Stimulated activated CD4-positive, alpha-beta T cell treated with anti-CD3 and anti-CD28 coated beads, Interleukin-4, amount 100 ng/mL, for 4 hours (primary cell): ENCODE measurements around the gene SERTAD2.

ENCODE experiments used
- DNase-seq, 2 experiments: peaks; one replicate each; pipeline ENCODE4 v3.0.0-alpha.2; 2020

Gene SERTAD2

GRCh38 chr2:64627860-64628841 is 25.6 kb downstream of the SERTAD2 start:
- DNase-seq = no peak

- no peak for DNase-seq
These were observed 26.6 kb downstream of the SERTAD2 start for GRCh38 chr2:64626963-64627760.

DNA sequence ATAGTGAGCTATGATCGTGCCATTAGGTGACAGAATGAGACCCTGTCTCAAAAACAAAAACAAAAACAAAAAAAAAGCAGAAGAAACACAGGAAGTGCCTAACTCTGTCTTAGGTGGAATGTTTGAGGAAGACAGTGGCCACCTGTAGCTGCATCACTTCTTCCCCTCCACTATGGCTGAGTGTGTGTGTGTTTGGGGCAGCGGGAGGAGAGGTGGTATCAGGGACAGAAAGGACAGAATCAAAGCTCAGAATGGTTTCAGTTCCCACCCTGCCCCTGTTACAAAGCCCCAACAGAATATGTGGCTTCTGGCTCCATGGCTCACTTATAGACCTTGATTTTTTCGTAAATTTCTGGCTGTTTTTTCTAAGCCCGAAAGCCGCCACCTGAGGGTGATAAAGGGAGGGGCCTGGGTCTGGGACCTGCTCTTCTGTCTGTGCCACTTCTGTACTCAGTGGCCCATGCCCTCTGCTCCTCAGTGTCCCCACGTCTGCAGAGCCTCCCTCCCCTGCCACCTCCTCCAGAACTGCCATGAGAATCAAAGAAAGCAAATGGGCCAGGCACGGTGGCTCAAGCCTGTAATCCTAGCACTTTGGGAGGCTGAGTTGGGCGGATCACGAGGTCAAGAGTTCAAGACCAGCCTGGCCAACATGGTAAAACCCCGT is 27.4 kb downstream of the SERTAD2 start:
- DNase-seq = no peak

GRCh38 chr2:64625299-64626145 is 28.2 kb downstream of the SERTAD2 start:
- no peak for DNase-seq

DNA sequence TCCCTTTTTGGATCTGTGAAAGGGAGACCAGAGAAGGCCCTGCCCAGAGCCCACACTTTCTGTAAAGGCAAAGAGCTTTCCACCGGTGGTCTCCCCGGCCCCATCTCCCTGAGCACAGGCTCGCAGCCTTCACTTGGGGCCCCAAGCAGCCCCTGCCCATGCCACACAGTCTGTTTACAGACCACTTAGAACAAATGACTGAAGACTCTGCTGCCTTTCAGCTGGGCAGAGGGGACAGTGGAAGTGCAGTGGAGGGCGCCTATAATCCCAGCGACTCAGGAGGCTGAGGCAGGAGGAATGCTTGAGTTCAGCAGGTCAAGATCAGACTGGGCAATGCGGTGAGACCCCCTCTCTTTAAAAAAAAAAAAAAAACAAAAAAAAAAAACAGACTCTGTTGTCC is 28.9 kb downstream of the SERTAD2 start:
- DNase-seq = no peak

GRCh38 chr2:64624108-64624610 is 29.6 kb downstream of the SERTAD2 start:
- no peak for DNase-seq

GRCh38 chr2:64623242-64623850 is 30.4 kb downstream of the SERTAD2 start:
- DNase-seq = no peak

- no peak for DNase-seq
These were observed 31.1 kb downstream of the SERTAD2 start for GRCh38 chr2:64622443-64623241.

- DNase-seq = no peak
These were observed 33.1 kb downstream of the SERTAD2 start for GRCh38 chr2:64620661-64621060.

DNA sequence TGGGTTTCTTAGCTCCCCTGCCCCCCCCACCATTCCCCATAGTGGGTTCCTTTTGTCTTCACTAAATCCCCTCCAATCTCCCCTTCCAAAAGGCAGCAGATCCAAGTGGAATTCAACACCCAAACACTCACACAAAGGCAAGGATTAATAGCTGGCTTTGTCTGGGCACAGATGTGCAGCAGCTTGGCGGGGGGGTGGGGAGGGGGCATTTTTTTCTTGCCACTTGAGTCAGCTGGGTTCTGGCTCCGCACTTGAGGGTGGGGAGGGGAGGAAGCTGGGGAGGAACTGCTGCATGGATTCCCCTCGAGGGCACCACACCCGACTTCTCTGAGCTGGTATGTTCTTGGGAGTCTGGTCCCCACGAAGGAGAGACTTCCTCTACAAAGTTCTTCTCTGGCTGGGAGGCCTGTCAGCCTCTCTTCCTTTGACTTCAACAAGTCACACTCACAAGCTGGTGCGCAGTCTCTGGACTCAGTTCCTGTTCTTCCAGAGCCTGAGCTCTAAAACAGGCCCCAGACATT is 36.0 kb downstream of the SERTAD2 start:
- DNase-seq = no peak

GRCh38 chr2:64615844-64616536 is 37.7 kb downstream of the SERTAD2 start:
- no peak for DNase-seq

GRCh38 chr2:64615192-64615763 is 38.4 kb downstream of the SERTAD2 start:
- DNase-seq = no peak

DNA sequence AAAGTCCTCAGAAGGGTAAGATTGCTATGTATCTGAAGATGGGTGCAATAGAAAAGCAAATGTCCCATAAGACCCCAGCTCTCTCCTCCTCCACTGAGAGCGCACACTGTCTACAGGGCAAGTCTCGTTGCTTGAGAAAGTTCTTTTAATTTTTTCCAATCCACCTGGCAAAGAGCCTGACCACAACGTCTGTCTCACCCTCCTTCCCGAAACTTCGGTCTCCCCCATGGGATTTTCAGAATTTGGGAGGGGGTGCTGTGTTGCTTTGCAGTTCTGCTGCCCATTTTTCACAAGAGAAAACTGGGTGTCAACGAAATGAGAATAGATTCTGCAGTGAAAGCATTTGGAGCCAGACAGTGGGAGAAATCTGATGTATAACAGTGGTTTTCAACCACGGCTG is 40.4 kb downstream of the SERTAD2 start:
- DNase-seq = no peak

DNA sequence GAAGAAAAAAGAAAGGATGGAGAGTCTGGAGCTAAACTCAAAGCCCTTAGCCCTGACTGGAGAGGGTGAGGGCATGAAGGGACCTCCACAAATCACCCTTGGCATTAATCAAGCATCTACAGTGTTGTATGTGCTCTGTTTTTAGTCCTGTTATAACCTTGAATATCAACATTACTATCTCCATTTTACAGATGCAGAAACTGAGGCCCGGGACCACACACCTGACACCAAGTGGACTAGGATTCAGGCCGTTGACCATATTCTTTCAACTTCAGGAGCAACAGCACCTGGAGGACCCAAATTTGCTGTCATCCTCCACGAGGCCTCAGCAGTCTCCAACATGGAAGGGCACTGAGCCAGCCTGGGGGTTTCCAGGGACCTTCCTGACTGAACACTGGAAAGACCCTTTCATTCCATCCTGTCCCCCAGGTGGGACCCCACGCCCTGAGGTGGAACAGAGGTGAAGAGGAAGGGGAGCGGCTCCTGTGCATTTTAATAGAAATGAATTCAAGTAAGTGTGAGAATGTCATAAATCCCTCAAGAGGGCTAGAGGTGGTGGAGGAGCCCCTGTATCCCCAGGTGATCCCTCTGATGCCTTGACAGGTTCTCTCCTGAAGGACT is 41.0 kb downstream of the SERTAD2 start:
- DNase-seq = no peak

DNA sequence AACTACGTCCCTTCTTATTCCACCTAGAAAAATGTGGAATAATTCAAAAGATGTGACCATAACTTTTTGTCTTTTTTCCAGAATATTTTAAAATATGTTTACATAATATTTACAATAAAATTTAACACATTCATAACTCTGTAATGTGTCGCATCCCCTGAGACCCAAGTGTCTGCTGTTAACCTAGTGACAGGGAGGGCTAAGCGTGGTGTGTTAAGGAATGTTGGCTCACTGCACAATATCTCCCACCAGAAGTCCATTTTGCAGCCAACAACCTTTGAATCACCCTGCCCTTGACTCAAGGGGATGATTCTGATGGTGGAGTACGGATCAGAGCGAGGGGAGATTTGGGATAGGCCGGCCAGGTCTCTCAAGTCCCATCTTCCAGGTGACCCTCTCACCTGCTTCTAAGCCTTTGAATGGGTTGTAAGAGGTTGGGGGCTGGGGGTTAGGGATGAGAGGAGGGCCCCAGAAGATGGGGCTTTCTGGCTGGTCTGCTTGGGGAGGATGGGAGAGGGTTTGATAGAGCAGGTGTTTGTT is 43.3 kb downstream of the SERTAD2 start:
- no peak for DNase-seq

DNA sequence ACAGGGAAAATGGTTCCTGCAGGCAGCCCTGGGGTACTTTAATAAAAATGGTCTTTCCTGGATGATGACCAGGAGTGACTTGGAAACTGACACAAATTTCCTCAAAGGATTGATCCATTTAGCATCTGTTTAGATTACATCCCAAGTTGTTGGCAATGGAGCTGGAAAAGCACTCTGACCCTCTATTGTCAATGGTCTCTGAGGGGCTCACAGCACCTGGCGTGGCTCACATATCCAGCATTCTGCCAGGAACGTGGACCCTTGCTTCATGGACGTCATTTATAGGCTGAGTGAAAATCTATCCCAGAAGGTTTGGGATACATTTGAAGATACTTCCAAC is 43.8 kb downstream of the SERTAD2 start:
- no peak for DNase-seq

DNA sequence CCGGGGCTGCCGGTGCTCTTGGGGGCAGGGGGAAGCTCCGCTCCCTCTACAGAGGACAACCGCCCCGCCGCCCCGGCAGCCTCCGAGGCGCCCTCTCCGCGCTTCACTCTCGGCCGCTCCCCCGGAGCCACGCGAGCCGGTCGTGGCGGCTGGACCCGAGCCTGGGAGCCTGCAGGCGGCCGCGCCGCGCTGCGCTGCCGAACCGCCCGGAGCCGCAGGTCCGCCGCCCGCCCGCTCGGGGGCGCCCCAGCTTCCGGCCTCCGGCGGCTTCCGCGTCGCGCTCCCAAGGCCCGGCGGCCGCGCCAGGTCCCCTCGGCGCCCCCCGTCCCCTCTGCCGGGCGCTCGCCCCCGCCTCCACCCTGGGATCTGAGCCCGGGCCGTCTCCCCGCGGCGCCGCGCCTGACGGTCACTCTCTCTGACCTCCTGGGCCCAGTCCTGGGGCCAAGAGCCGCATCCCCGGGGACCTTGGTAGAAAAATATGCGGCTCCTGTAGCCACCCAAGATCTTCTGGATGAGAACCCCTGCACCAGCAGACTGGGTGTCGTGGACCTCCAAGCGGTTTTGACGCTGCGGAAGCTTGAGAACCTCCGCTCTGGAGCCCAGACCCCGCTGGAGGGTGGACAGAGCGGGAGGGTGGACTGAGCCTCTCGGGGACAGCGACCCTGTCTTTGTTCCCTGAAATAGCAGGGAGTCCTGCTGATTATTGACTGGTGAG is 44.3 kb downstream of the SERTAD2 start:
- peak; percentile 38 to 70 for DNase-seq

DNA sequence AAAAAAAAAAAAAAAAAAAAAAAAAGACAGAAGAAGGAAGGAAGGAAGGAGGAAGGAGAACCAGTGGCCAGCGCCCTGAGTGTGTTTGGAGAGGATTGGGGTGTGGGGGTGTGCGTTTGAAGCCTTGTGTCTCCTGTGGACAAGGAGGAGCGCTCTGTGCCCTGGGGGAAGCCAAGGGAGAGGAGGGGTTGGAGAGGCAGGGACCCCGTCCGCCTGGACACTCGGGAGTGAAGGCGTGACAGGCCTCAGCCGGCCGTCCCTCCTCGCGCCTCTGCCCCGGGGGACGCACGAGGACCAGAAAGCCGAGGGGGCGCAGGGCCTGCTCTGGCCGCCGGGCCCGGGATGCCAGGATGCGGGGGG is 44.9 kb downstream of the SERTAD2 start:
- DNase-seq = no peak
